HS-5 (cell line): Measurements from ENCODE around the gene CC2D2B.
A peak's percentile ranks its signal among the peaks of the same experiment; 100 is the strongest.
"Not testable (repeated sequence)": the region's sequence is repeated elsewhere in the genome, so short reads cannot be mapped to it uniquely, and the experiment has no call there.

Source experiments
- DNase-seq: peaks from one replicate; pipeline ENCODE4 v3.0.0-alpha.2; 2012; ENCODE audit warnings: low read depth

The CC2D2B gene

GRCh38 chr10:96023168-96023567 is 115.4 kb downstream of the CC2D2B start:
- no peak for DNase-seq

GRCh38 chr10:96025566-96025965 is 117.8 kb downstream of the CC2D2B start:
- DNase-seq, result no peak

GRCh38 chr10:96034625-96035024 is 126.8 kb downstream of the CC2D2B start:
- no peak for DNase-seq

- DNase-seq, result no peak
Observed at GRCh38 chr10:96038476-96039387, 131.0 kb downstream of the CC2D2B start.

GRCh38 chr10:96041146-96041545 is 133.4 kb downstream of the CC2D2B start:
- no peak for DNase-seq

GRCh38 chr10:96043033-96043892 is 135.5 kb downstream of the CC2D2B start, which contains the start of gene CCNJ:
TSS of gene CCNJ (plus strand) at chr10:96043583. CDS start at chr10:96044394, 811 bp downstream.
- peak; percentile 46 for DNase-seq

GRCh38 chr10:96043893-96044715 is 136.3 kb downstream of the CC2D2B start:
- DNase-seq, result peak; percentile 3

- peak; percentile 32 for DNase-seq
Observed at GRCh38 chr10:96044736-96045135, 137.0 kb downstream of the CC2D2B start.

- no peak for DNase-seq
Observed at GRCh38 chr10:96046546-96046945, 138.8 kb downstream of the CC2D2B start.

GRCh38 chr10:96047004-96047649 is 139.4 kb downstream of the CC2D2B start:
- no peak for DNase-seq

GRCh38 chr10:96047925-96048324 is 140.2 kb downstream of the CC2D2B start:
- DNase-seq, result not testable (repeated sequence)

- DNase-seq, result no peak
Observed at GRCh38 chr10:96049340-96049739, 141.6 kb downstream of the CC2D2B start.

GRCh38 chr10:96053985-96054384 is 146.2 kb downstream of the CC2D2B start:
- no peak for DNase-seq

GRCh38 chr10:96056787-96057186 is 149.0 kb downstream of the CC2D2B start:
- no peak for DNase-seq

GRCh38 chr10:96061232-96061631 is 153.5 kb downstream of the CC2D2B start:
- DNase-seq, result no peak

- no peak for DNase-seq
Observed at GRCh38 chr10:96072674-96073073, 164.9 kb downstream of the CC2D2B start.

- peak; percentile 85 for DNase-seq
Observed at GRCh38 chr10:96073722-96074121, 165.9 kb downstream of the CC2D2B start.

GRCh38 chr10:96074776-96075175 is 167.0 kb downstream of the CC2D2B start:
- no peak for DNase-seq

- DNase-seq, result no peak
Observed at GRCh38 chr10:96075977-96076376, 168.2 kb downstream of the CC2D2B start.

GRCh38 chr10:96077156-96077555 is 169.4 kb downstream of the CC2D2B start:
- no peak for DNase-seq

- no peak for DNase-seq
Observed at GRCh38 chr10:96082153-96082552, 174.4 kb downstream of the CC2D2B start.
